GM23248 (cell line): Measurements from ENCODE around the gene TLCD4. TPM values are rescaled to one million over a fixed set of nuclear protein-coding genes. Genes with fewer than 3 reads are reported as not detected.

ENCODE experiments used
- DNase-seq: peaks from one replicate; pipeline ENCODE4 v3.0.0-alpha.2; 2015
- H2AFZ ChIP-seq: fragments of 200-600 bp; sonication (generic); 2 replicates; pipeline ENCODE4 v1.6.1; 2016; ENCODE audit warnings: antibody characterized with exemption
- H3F3A ChIP-seq: fragments of 200-600 bp; sonication (generic); 2 replicates; pipeline ENCODE4 v1.6.1; 2016; ENCODE audit warnings: mild to moderate bottlenecking, antibody characterized with exemption, mixed run types; ENCODE audit not compliant: insufficient read depth
- H3K27ac ChIP-seq: fragments of 200-600 bp; sonication (generic); 2 replicates; pipeline ENCODE4 v1.5.1; 2016; ENCODE audit warnings: mild to moderate bottlenecking
- H3K27me3 ChIP-seq: fragments of 200-600 bp; sonication (generic); replicated peaks from 2 replicates; pipeline ENCODE4 v1.6.1; 2016; ENCODE audit warnings: mild to moderate bottlenecking; ENCODE audit not compliant: insufficient read depth
- H3K36me3 ChIP-seq: fragments of 200-600 bp; sonication (generic); 2 replicates; pipeline ENCODE4 v1.6.1; 2016; ENCODE audit warnings: low read depth, mild to moderate bottlenecking
- H3K4me1 ChIP-seq: fragments of 200-600 bp; sonication (generic); 2 replicates; pipeline ENCODE4 v1.6.1; 2016; ENCODE audit warnings: mild to moderate bottlenecking; ENCODE audit not compliant: insufficient read depth
- H3K4me2 ChIP-seq: fragments of 200-600 bp; sonication (generic); one replicate; pipeline ENCODE4 v1.6.1; 2016; ENCODE audit warnings: mild to moderate bottlenecking; ENCODE audit not compliant: unreplicated experiment
- H3K4me3 ChIP-seq: fragments of 200-600 bp; sonication (generic); 2 replicates; pipeline ENCODE4 v1.5.1; 2016; ENCODE audit warnings: mild to moderate bottlenecking
- H3K79me2 ChIP-seq: fragments of 200-600 bp; sonication (generic); 2 replicates; pipeline ENCODE4 v1.6.1; 2016; ENCODE audit warnings: mild to moderate bottlenecking; ENCODE audit not compliant: insufficient read depth
- H3K9ac ChIP-seq: fragments of 200-600 bp; sonication (generic); 2 replicates; pipeline ENCODE4 v1.6.1; 2016; ENCODE audit warnings: mild to moderate bottlenecking
- H3K9me2 ChIP-seq: fragments of 200-600 bp; sonication (generic); 2 replicates; pipeline ENCODE4 v1.6.1; 2016; ENCODE audit warnings: mixed run types, mild to moderate bottlenecking, moderate library complexity; ENCODE audit not compliant: insufficient read depth
- H3K9me3 ChIP-seq: fragments of 200-600 bp; sonication (generic); one replicate; pipeline ENCODE4 v1.6.1; 2017; ENCODE audit warnings: low read depth
- H4K20me1 ChIP-seq: fragments of 200-600 bp; sonication (generic); 2 replicates; pipeline ENCODE4 v1.6.0; 2016; ENCODE audit not compliant: insufficient read depth
- EZH2 ChIP-seq: fragments of 200-600 bp; sonication (generic); IDR thresholded peaks from 2 replicates; pipeline ENCODE4 v1.6.1; 2018; ENCODE audit warnings: antibody characterized with exemption, mild to moderate bottlenecking; ENCODE audit not compliant: insufficient read depth, poor library complexity, severe bottlenecking
- EZH2phosphoT487 ChIP-seq: fragments of 200-600 bp; sonication (generic); IDR thresholded peaks from 2 replicates; pipeline ENCODE4 v1.6.1; 2018; ENCODE audit warnings: antibody characterized with exemption, moderate library complexity, mild to moderate bottlenecking, low read depth; ENCODE audit not compliant: insufficient read depth
- WGBS, 2 experiments: methylation state at CpG; one replicate each; pipeline ENCODE4 v1.1.6; 2015 to 2017; ENCODE audit warnings: low lambda C conversion rate in 2 of 2, low coverage in 1 of 2; ENCODE audit errors: missing lambda C conversion rate in 2 of 2; 5-methylcytosine and 5-hydroxymethylcytosine counted together
- in situ Hi-C: fragments of 300-500 bp; cut with MboI; formaldehyde crosslinking; loops from 2 replicates; pipeline ENCODE4 v1.15.0; 2020
- polyA plus RNA-seq: library from polyadenylated mRNA; unstranded; fragments of >200 nt; fragmentation: Nextera tagmentation; extraction: Ambion mirVana; gene quantifications from 2 replicates; pipeline ENCODE4 v1.2.1, GENCODE V29; 2016
- total RNA-seq: library from RNA; depleted of rRNA; stranded (reverse); fragments of >200 nt; shearing (Covaris generic); gene quantifications from 2 replicates; pipeline ENCODE4 v1.2.3, GENCODE V29; 2014

TLCD4 gene
- total and polyA plus RNA-seq, 2 experiments from 2014 or later, result not detected

DNA sequence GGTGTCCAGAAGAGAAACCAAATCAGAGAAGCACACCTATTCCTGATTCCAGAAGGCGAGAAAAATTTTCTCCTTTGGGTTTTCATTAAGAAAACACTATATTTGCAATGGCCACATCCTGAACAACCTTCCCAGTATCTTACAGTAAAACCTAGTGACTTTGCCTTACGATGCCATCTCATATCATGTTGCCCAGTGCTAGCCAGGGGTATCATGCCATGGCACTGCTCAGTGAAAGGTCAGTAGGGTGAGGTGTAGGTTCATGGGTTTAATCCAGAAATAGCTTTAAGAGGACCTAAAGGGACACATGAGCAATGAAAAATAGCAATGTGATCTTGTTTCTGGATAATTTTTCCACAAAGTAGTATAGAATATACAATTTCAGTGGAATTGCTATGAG lies 7.2 kb downstream of the TLCD4 start:
- Histone ChIP-seq H3K79me2 (no peaks in the 10 kb centered on the region), H3K4me1 (no peaks in the 10 kb centered on the region), H3K9me3 (no peaks in the 10 kb centered on the region), H3K27ac (no peak overlapping the region), H3K4me2 (no peak overlapping the region), H4K20me1 (no peaks in the 10 kb centered on the region), H3F3A (no peaks in the 10 kb centered on the region), H2AFZ (no peak overlapping the region), H3K9ac (no peak overlapping the region), H3K4me3 (no peak overlapping the region), H3K36me3 (no peaks in the 10 kb centered on the region), H3K9me2 (no peaks in the 10 kb centered on the region), H3K27me3 (peaks cover 7% of the 10 kb centered on the region)
- 43 to 44% methylated on average over 2 of the region's 2 CpGs for WGBS, 2 experiments
- TF ChIP-seq EZH2phosphoT487 (no peak), EZH2 (no peak)
- DNase-seq, result no peak
- in situ Hi-C loops, result no loop called here

DNA sequence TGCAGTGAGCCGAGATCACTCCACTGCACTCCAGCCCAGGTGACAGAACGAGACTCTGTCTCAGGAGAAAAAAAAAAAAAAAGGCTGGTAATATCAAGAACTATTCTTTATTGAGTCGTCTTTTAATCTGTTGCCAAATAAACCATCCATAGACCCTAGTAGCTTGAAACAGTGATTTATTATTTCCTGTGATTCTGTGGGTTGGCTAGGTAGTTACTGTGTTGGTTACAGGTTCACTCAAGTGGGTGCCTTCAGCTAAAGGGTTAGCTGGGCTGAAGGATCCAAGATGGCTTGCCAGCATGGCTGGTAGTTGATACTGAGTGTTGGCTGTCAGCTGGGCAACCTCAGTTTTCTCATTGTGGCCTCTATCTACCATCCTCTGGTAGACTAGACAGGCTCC lies 9.2 kb downstream of the TLCD4 start:
- Histone ChIP-seq H3K9me3 (no peaks in the 10 kb centered on the region), H3K4me3 (no peak overlapping the region), H3K4me2 (no peak overlapping the region), H3K27me3 (peaks cover 7% of the 10 kb centered on the region), H4K20me1 (no peaks in the 10 kb centered on the region), H3K9me2 (no peaks in the 10 kb centered on the region), H3K27ac (no peak overlapping the region), H3K79me2 (no peaks in the 10 kb centered on the region), H3K36me3 (no peaks in the 10 kb centered on the region), H3K4me1 (no peaks in the 10 kb centered on the region), H3K9ac (no peak overlapping the region), H2AFZ (no peak overlapping the region), H3F3A (no peaks in the 10 kb centered on the region)
- TF ChIP-seq EZH2 (no peak), EZH2phosphoT487 (no peak)
- DNase-seq, result no peak
- 32 to 43% methylated on average over 3 of the region's 3 CpGs for WGBS, 2 experiments
- in situ Hi-C loops, result no loop called here

- H3K36me3 ChIP-seq, result no peaks in the 10 kb centered on the region
- no peak overlapping the region for H2AFZ ChIP-seq
- H4K20me1 ChIP-seq, result no peaks in the 10 kb centered on the region
- no peaks in the 10 kb centered on the region for H3K4me1 ChIP-seq
- no peaks in the 10 kb centered on the region for H3F3A ChIP-seq
- TF ChIP-seq EZH2phosphoT487 (no peak), EZH2 (no peak)
- WGBS, 2 experiments, result 51 to 61% methylated on average over 4 of the region's 4 CpGs
- H3K27me3 ChIP-seq, result peaks cover 7% of the 10 kb centered on the region
- no peaks in the 10 kb centered on the region for H3K9me2 ChIP-seq
- no peaks in the 10 kb centered on the region for H3K9me3 ChIP-seq
- no peak overlapping the region for H3K4me2 ChIP-seq
- H3K9ac ChIP-seq, result no peak overlapping the region
- in situ Hi-C loops, result no loop called here
- no peaks in the 10 kb centered on the region for H3K79me2 ChIP-seq
- H3K4me3 ChIP-seq, result no peak overlapping the region
- no peak for DNase-seq
- no peak overlapping the region for H3K27ac ChIP-seq
Measured at GRCh38 chr1:95126846-95127245, 9.7 kb downstream of the TLCD4 start.

DNA sequence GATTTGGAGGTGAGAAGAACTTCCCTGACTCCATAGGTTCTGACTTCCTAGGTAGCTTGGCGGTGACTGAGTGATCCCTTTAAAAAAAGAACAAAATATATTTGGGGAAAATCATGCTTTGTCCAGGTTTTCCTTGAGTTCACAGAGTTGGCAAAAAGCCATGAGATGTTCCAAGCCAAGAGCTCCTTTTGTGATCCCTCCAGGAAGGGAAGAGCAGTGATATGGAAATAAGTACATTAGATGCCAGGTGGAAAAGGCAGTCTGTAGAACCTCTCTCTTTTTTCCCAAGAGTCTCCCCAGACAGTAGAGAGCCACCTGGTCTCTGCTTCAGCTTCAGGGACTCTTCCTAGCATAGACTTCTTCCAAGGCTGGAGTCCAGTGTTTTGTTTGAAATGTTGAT lies 10.2 kb downstream of the TLCD4 start:
- no peak for TF ChIP-seq EZH2
- no peak for TF ChIP-seq EZH2phosphoT487
- DNase-seq, result no peak
- in situ Hi-C loops, result no loop called here

GRCh38 chr1:95132762-95133161 lies 15.6 kb downstream of the TLCD4 start:
- WGBS, 2 experiments, result 82 to 88% methylated on average over 1 of the region's 1 CpG
- H3K79me2 ChIP-seq, result no peaks in the 10 kb centered on the region
- H3K4me1 ChIP-seq, result no peaks in the 10 kb centered on the region

More for the DNA sequence above, 10.2 kb downstream of the TLCD4 start:
- Histone ChIP-seq H3K9me2 (no peaks in the 10 kb centered on the region), H3K79me2 (no peaks in the 10 kb centered on the region), H3K4me1 (no peaks in the 10 kb centered on the region), H3K27ac (no peak overlapping the region), H3K36me3 (no peaks in the 10 kb centered on the region), H4K20me1 (no peaks in the 10 kb centered on the region), H2AFZ (no peak overlapping the region), H3K27me3 (peaks cover 5% of the 10 kb centered on the region; the same call in 1 of the 2 replicates), H3K4me2 (no peak overlapping the region), H3F3A (no peaks in the 10 kb centered on the region), H3K9ac (no peak overlapping the region), H3K9me3 (no peaks in the 10 kb centered on the region), H3K4me3 (no peak overlapping the region)
- 72 to 81% methylated on average over 1 of the region's 1 CpG for WGBS, 2 experiments

More at GRCh38 chr1:95132762-95133161, 15.6 kb downstream of the TLCD4 start:
- TF ChIP-seq EZH2phosphoT487 (no peak), EZH2 (no peak)
- Histone ChIP-seq H3K9me2 (no peaks in the 10 kb centered on the region), H3K36me3 (no peaks in the 10 kb centered on the region), H4K20me1 (no peaks in the 10 kb centered on the region), H2AFZ (no peak overlapping the region), H3K4me3 (no peak overlapping the region), H3K27ac (no peak overlapping the region), H3K27me3 (no peaks in the 10 kb centered on the region; the same call in 1 of the 2 replicates), H3K9me3 (no peaks in the 10 kb centered on the region), H3F3A (no peaks in the 10 kb centered on the region), H3K9ac (no peak overlapping the region), H3K4me2 (no peak overlapping the region)
- no peak for DNase-seq
- in situ Hi-C loops, result no loop called here
